CD4-positive, alpha-beta T cell treated with Interleukin-21 for 1 hour (primary cell): ENCODE data around the gene BAG5.

Experiments used
- DNase-seq: peaks from one replicate; pipeline ENCODE4 v3.0.0-alpha.2; 2020

BAG5 gene

GRCh38 chr14:103546652-103547454, 15.6 kb downstream of the BAG5 start:
- peak; percentile 79 for DNase-seq

DNA sequence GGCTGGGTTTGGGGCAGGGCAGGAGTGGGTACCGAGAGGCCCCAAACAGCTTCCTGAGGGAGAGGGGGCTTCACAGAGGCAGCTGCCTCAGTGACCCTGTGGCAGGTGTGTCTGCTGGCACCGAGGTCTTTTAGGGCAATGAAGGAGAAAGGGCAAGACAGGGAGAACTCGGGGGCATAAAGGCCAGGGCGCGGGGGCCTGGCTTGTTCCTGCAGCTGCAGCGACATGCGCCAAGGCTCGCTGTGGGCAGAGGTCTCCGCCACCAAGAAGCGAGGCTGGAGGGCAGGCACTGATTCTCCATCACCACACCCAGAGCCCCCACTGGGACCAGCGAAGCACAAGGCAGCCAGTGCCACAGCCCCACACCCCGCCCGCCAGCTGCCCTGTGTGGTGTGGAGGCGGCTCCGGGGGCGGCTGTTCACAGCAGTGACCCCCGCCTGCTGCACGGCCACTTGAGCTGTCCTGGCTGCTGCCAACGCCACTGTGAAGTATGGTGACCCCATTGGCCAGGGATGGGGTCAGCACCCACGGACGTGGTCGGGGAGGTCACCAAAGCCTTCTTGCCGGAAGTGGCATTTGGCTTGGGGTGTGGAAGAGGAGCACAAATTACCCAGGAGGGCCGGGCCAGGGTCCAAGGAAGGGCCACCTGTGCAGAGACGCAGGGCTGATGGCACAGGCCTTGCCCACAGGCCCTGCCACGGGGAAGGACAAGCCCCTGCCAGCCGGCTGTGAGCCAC, 16.4 kb downstream of the BAG5 start:
- no peak for DNase-seq

GRCh38 chr14:103545219-103545914, 17.1 kb downstream of the BAG5 start:
- DNase-seq = no peak

DNA sequence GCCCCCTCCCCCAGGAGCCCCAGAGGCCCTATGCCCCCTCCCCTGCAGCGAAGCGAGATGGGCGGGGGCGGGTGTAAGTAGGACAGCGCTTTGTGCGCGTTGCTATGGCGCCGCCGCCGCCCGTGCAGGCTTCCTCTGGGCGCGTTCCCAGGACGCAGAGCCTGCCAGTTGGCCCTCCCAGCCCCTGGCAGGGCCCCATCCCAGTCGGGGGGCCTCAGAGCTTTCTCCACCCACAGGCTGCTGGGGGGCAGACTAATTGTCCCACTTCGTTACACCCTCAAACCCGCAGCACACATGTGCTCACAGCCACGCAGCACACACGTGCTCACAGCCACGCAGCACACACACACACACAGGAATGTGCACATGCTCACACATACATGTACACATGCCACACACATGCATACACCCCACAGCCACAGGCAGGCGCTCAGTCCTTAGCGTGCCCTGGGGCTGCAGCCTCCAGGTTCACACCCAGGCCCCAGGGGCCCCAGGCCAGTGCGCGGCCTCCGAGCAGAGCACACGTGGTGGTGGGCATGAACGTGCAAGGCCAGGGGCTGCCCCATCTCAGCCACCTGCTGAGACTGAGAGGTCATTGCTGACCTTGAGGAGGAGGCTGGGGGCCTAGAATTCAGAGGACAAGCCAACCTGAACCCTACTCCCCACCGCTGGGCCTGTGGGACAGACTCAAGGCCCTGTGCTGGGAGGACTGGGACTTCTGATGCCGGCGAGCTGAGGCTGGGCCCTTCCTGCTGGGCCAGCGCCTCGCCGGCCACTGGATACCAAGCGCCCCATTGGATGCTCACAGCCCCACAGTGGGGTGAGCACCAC, 17.9 kb downstream of the BAG5 start:
- DNase-seq = no peak

- no peak for DNase-seq
These were observed 18.6 kb downstream of the BAG5 start for GRCh38 chr14:103543721-103544387.

GRCh38 chr14:103543140-103543539, 19.3 kb downstream of the BAG5 start:
- no peak for DNase-seq

DNA sequence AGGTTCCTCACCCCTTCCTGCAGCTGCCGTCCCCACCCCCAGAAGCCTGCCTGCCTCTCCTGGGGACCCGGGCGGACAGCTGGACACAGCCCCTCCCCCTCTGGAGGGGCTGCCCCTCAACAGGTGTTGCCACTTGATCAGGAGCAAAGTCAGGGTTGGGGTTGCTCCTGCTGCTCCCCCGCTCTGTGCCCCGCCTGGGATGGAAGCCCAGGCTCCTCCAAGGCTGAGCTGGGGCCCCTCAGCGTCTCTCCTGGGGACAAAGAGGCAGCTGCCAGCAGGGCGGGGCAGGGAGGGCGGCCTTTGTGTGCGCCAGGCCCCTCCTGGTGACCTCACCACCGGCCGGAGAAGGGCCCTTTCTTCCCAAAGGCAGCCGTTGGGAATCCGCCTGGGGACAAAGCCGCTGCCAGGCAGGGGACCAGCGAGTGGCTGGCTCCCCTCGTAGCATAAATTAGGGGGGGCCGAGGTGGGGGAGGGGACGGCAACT, 19.8 kb downstream of the BAG5 start:
- DNase-seq = no peak

DNA sequence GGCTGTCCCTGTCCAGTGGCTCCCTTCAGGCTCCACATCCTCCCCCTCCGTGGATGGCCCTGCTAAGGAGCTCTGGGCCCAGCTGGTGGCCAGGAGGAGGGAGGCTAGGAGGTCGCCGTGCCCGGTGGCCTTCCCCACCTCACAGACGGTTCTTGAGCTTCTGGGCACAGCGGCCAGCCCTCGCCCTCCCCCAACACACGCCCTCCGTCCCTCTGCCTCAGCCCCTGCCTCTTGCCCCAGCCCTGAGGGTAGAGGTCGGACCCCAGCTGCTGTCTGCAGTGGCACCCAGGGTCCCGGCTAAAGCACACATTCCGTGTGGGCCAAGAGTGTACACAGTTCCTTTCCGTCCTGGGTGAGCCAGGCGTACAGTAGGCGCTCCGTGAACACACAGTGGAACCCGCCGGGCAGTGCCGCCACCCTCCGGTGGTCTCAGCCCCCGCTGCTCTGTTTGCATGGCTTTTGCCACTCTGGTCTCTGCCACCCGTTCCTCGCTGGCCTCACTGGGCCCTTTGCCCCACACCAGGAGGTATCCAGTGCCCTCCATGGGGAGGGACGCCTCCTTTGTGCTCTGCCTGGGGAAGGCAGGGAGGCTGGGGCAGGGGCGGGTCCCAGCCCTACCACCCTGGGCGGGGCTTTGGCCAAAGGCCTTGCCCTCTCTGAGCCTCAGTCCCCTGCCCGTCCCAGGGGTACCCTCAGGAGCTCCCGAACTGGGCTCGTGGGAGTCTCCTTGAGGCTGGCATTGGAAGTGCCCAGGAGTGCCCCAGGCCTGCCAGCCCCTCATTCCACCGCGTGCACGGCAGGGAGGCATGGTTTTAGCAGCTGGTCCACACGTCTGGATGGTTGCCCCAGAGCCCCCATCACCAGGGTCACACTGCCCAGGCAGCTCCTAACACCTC, 20.5 kb downstream of the BAG5 start:
- no peak for DNase-seq

GRCh38 chr14:103540821-103541708, 21.4 kb downstream of the BAG5 start:
- DNase-seq = no peak

DNA sequence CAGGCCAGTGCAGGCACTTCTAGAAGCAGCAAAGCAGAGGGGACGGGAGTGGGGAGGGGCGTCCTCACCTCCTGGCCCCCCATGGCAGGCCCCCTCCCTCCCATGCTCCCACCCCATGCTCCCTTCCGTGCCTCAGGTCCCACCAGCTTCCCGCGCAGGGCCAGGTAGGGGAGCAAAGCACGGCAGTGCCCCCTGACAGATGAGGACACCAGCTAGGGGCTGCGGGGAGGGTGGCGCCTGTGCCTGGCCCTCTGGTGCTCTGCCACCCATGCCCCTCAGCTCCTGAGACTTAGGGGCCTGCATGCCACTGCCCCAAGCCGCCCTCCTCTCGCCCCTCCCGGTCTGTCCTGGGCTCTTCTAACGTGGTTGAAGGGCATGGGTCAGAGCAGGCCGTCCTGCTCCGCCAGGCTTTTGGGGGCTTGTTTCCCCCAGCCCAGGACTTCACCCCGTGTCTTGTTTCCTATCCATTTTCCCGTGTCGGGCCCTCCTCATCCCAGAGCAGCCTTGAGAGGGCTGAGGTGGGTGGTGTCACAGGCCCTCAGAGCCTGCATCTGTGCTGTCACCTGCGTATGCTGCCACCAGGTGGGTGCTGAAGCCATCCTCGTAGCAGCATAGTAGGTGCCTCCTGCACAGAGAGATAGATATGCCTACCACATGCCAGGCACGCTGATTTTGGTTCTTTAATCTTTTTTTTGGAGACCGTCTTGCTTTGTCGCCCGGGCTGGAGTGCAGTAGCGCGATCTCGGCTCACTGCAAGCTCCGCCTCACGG, 23.2 kb downstream of the BAG5 start:
- DNase-seq = no peak

DNA sequence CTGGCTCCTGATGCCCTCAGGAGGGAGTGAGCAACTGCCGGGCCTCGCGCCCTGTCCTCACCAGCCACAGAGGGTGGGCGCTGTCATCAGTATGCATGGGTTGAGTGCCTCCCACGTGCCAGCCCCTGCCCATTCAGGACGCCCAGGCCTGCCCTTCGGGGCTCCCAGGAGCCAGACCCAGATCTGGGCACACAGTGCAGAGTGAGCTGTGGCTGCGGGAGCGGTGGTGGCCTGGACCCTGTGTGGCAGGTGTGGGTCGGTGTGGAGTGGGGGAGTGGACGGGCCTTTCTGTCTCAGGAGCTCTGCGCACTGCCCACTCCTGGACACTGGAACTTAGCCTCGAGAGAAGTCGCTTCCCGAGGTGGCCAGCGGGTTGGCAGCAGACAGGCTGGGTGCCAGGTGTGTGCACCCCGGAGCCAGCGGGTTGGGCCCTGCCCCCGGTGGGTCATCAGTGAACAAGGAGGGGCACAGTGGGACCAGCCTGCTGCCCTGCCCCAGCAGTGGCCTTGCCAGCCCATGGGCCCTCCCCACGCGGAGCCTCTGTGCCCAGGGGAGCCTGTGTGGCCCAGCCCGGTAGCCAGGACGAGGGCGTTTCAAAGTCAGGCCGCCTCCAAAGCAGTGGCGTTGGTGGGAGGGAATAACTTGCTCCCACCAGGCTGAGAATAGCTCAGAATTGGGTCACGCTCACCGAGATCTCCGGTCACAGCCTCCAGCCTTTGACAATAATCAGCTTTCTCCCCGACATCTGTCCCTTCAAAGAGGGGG, 24.0 kb downstream of the BAG5 start:
- no peak for DNase-seq

GRCh38 chr14:103537175-103537990, 25.1 kb downstream of the BAG5 start:
- DNase-seq = no peak

DNA sequence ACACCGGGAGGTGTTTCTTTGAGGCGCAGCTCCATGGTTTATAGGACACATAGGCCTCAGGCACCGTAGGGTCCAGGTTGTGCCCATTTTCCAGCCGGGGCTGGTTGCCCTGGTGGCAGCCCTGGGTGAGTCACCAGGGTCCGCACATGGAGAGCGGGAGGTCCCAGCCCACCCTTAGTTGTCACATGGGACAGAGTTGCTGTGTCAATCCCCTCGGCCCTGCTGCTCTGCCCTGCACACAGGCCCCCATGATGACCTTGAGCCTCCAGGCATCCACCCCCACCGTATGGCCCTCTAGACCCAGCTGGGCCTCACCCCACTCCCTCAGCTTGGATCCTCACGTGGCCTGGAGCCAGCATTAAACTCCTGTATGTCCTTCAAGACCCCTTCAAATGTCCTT, 25.8 kb downstream of the BAG5 start:
- DNase-seq = no peak

DNA sequence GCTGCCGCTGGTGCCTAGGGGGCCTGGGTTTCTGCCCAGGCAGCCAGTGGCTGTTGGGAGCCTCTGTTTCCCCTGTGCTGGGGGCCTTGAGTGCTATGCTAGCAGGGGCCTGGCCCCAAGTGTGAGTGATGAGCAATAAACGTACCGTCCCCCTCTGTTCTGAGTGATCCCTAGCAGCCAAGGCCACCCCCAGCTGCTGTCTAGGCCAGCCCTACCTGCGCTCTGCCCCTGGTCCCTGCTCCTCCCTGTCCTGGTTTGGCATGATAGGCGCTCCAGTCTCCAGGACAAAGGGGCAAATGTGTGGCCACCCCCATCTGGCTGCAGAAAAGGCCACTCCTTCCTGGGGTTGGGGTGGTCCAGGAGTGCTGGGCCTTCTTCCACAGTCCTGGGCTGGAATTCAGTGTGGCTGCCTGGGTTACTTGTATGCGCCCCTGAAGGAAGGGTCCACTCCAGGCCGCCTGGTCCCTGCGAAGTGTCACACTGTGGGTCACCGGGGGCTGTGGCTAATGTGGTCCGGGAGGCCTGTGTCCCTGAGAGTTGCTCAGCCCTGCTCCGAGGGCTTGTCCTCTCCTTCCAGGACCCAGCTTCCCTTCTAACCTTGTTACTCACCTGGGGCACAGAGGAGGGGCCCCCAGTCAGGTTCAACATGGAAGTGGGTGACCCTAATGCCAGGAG, 26.4 kb downstream of the BAG5 start:
- no peak for DNase-seq

DNA sequence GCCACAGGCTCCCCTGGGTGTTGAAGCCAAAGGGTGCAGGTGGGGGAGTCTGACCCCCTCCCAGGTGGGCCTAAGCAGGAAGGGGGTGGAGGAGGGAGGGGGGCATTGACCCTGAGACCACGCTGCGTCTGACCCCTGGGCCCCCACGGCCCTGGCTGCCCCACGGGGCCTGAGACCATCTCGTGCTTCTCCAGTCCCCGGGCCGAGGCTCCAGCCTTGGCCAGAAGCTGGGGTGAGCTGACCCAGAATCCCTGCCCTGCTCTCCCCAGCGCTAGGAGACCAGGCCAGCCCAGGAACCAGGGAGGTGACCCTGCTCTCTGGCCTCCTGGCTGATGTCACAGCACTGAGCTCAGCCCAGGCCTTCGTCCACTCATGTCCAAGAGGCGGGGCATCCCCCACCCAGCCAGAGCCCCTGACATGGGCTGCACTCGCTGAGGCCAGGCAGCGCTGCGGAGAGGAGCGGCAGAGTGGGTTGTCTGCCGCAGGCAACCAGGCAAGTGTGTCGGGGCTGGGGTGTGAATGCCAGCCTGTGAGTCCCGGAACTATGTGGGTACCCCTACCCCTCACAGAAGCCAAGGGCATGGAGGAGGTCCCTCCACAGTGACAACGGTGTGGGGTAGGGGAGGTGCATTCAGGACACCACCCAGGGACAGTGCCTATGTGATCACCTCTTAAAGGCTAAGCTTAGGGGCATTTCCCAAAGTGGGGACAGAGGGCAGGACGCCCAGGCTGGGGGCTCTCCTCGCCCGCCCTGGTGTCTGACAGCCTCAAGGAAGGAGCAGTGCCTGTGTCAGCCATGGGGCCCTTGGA, 27.2 kb downstream of the BAG5 start:
- DNase-seq = no peak

- DNase-seq = no peak
These were observed 27.8 kb downstream of the BAG5 start for GRCh38 chr14:103534576-103535061.
